CD1c-positive myeloid dendritic cell (primary cell): ENCODE data around the gene FBXO21.
A peak's percentile ranks its signal among the peaks of the same experiment; 100 is the strongest.
"Not testable (repeated sequence)": the region's sequence is repeated elsewhere in the genome, so short reads cannot be mapped to it uniquely, and the experiment has no call there.

Experiments
- DNase-seq: peaks from one replicate; pipeline ENCODE4 v3.0.0-alpha.2; 2016; ENCODE audit errors: extremely low spot score

Gene FBXO21

GRCh38 chr12:117202033-117202432 lies 11.8 kb upstream of the FBXO21 start:
- no peak for DNase-seq

GRCh38 chr12:117199956-117200744 lies 9.9 kb upstream of the FBXO21 start:
- not testable (repeated sequence) for DNase-seq

GRCh38 chr12:117196334-117196733 lies 6.1 kb upstream of the FBXO21 start:
- not testable (repeated sequence) for DNase-seq

GRCh38 chr12:117195027-117195426 lies 4.8 kb upstream of the FBXO21 start:
- DNase-seq = not testable (repeated sequence)

- no peak for DNase-seq
Observed at GRCh38 chr12:117193903-117194302, 3.6 kb upstream of the FBXO21 start.

- not testable (repeated sequence) for DNase-seq
Observed at GRCh38 chr12:117192581-117192980, 2.3 kb upstream of the FBXO21 start.

GRCh38 chr12:117192057-117192456 lies 1.8 kb upstream of the FBXO21 start:
- DNase-seq = no peak

- peak; percentile 33 for DNase-seq
Observed at GRCh38 chr12:117189725-117190209, 503 bp downstream of the FBXO21 start.

- no peak for DNase-seq
Observed at GRCh38 chr12:117188961-117189724, 1.1 kb downstream of the FBXO21 start.

GRCh38 chr12:117188121-117188665 lies 2.1 kb downstream of the FBXO21 start:
- DNase-seq = no peak

- no peak for DNase-seq
Observed at GRCh38 chr12:117187421-117187820, 2.8 kb downstream of the FBXO21 start.

- no peak for DNase-seq
Observed at GRCh38 chr12:117182866-117183265, 7.4 kb downstream of the FBXO21 start.

GRCh38 chr12:117181468-117181843 lies 8.8 kb downstream of the FBXO21 start:
- DNase-seq = not testable (repeated sequence)

GRCh38 chr12:117180758-117181467 lies 9.4 kb downstream of the FBXO21 start:
- no peak for DNase-seq

GRCh38 chr12:117178745-117179144 lies 11.5 kb downstream of the FBXO21 start:
- no peak for DNase-seq

GRCh38 chr12:117178301-117178700 lies 12.0 kb downstream of the FBXO21 start:
- DNase-seq = no peak

- no peak for DNase-seq
Observed at GRCh38 chr12:117172168-117172567, 18.1 kb downstream of the FBXO21 start.

- DNase-seq = no peak
Observed at GRCh38 chr12:117171499-117172162, 18.6 kb downstream of the FBXO21 start.

GRCh38 chr12:117169548-117169947 lies 20.7 kb downstream of the FBXO21 start:
- no peak for DNase-seq

- DNase-seq = no peak
Observed at GRCh38 chr12:117168976-117169375, 21.3 kb downstream of the FBXO21 start.

- no peak for DNase-seq
Observed at GRCh38 chr12:117167769-117168168, 22.5 kb downstream of the FBXO21 start.
